ENCODE data around the gene SBF2.

The SBF2 gene

DNA sequence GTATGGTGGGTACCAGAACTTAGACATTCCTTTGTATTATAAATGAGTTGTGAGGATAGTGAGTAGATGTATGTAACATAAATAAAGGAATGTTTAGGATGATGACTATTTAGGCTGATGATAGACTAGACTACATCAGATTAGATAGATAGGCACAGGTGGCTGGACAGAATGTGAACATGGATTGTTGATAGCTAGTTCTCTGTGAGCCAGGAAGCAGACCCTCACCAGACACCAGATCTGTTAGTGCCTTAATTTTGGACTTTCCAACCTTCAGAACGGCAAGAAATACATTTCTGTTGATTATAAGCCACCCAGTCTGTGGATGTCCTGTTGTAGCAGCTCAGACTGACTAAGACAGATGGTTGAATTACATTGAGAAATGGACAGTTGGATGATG, 530.7 kb downstream of the SBF2 start:
- H3K27me3 ChIP-seq (ENCODE audit: insufficient read depth, poor library complexity, severe bottlenecking): no peaks in the 10 kb centered on the region
- TF ChIP-seq, protein P1, sequence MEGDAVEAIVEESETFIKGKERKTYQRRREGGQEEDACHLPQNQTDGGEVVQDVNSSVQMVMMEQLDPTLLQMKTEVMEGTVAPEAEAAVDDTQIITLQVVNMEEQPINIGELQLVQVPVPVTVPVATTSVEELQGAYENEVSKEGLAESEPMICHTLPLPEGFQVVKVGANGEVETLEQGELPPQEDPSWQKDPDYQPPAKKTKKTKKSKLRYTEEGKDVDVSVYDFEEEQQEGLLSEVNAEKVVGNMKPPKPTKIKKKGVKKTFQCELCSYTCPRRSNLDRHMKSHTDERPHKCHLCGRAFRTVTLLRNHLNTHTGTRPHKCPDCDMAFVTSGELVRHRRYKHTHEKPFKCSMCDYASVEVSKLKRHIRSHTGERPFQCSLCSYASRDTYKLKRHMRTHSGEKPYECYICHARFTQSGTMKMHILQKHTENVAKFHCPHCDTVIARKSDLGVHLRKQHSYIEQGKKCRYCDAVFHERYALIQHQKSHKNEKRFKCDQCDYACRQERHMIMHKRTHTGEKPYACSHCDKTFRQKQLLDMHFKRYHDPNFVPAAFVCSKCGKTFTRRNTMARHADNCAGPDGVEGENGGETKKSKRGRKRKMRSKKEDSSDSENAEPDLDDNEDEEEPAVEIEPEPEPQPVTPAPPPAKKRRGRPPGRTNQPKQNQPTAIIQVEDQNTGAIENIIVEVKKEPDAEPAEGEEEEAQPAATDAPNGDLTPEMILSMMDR (IDR thresholded peaks at IDR 0.05; ENCODE audit: insufficient read depth, low read length): no peak
- TF ChIP-seq, protein P2, sequence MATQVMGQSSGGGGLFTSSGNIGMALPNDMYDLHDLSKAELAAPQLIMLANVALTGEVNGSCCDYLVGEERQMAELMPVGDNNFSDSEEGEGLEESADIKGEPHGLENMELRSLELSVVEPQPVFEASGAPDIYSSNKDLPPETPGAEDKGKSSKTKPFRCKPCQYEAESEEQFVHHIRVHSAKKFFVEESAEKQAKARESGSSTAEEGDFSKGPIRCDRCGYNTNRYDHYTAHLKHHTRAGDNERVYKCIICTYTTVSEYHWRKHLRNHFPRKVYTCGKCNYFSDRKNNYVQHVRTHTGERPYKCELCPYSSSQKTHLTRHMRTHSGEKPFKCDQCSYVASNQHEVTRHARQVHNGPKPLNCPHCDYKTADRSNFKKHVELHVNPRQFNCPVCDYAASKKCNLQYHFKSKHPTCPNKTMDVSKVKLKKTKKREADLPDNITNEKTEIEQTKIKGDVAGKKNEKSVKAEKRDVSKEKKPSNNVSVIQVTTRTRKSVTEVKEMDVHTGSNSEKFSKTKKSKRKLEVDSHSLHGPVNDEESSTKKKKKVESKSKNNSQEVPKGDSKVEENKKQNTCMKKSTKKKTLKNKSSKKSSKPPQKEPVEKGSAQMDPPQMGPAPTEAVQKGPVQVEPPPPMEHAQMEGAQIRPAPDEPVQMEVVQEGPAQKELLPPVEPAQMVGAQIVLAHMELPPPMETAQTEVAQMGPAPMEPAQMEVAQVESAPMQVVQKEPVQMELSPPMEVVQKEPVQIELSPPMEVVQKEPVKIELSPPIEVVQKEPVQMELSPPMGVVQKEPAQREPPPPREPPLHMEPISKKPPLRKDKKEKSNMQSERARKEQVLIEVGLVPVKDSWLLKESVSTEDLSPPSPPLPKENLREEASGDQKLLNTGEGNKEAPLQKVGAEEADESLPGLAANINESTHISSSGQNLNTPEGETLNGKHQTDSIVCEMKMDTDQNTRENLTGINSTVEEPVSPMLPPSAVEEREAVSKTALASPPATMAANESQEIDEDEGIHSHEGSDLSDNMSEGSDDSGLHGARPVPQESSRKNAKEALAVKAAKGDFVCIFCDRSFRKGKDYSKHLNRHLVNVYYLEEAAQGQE (IDR thresholded peaks at IDR 0.05; ENCODE audit: insufficient replicate concordance, low read depth): no peak
- TF ChIP-seq SPI1 (IDR thresholded peaks at IDR 0.05; ENCODE audit: borderline replicate concordance, low read depth) (no peak), POLR2AphosphoS5 (IDR thresholded peaks at IDR 0.05; ENCODE audit: low read depth) (no peak), GABPA (IDR thresholded peaks at IDR 0.05; ENCODE audit: low read depth) (no peak)
- H3K27ac ChIP-seq (replicated peaks): no peak overlapping the region
- DNase-seq (ENCODE audit: low read depth in 1 of 2, low spot score in 1 of 2): no peak
- no peak overlapping the region for H3K4me3 ChIP-seq (replicated peaks; ENCODE audit: insufficient read depth, low read length)

DNA sequence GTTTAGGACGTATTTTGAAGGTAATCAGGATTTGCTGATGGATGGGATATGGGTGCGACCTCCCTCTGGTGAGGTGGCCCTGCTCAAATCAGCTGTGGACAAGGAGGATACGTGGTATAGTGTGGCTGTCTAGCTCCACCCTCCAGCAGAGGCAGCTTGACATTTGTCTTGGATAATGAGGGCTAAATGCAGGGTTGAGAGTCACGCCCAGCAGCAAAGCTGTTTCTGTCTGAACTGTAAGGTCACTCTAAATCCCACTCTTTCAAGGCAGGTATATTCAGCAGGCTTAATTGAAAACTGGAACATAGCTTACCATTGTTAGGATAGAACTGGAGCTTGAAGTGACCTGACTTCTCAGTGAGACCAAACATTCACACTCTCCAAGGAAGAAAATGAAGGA, 531.5 kb downstream of the SBF2 start:
- Histone ChIP-seq H3K4me3 (replicated peaks; ENCODE audit: insufficient read depth, low read length) (no peak overlapping the region), H3K27me3 (ENCODE audit: insufficient read depth, poor library complexity, severe bottlenecking) (no peaks in the 10 kb centered on the region), H3K27ac (replicated peaks) (no peak overlapping the region)
- no peak for DNase-seq (ENCODE audit: low read depth in 1 of 2, low spot score in 1 of 2)
- TF ChIP-seq, protein P2 (IDR thresholded peaks at IDR 0.05; ENCODE audit: insufficient replicate concordance, low read depth): no peak
- no peak for TF ChIP-seq SPI1 (IDR thresholded peaks at IDR 0.05; ENCODE audit: borderline replicate concordance, low read depth)
- TF ChIP-seq, protein P1 (IDR thresholded peaks at IDR 0.05; ENCODE audit: insufficient read depth, low read length): no peak
- TF ChIP-seq POLR2AphosphoS5 (IDR thresholded peaks at IDR 0.05; ENCODE audit: low read depth): no peak
- TF ChIP-seq GABPA (IDR thresholded peaks at IDR 0.05; ENCODE audit: low read depth): no peak

DNA sequence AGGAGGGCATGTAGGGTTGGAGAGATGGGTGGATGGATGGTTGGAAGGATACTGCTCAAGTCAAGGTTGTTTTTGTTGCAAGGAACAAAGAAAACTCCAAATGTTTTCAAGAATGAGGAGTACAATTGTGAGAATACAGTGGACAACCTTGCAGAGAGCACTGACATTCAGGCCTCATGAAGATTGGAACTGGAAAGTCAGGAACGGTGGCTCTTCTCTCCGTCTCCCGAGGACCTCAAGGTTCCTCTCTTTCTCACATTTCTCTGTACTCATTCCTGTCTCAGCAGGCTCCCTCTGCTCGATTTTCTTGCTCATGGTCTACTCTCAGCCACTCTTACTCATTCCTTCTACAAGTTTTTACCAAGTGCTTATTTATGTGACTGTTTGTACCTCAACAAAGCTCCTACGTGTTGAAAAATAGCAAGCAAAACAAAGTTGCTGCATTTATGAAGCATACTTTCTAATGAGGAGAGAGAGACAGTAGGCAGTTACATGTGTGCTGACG, 532.5 kb downstream of the SBF2 start:
- no peak for DNase-seq (ENCODE audit: low read depth in 1 of 2, low spot score in 1 of 2)
- no peaks in the 10 kb centered on the region for H3K27me3 ChIP-seq (ENCODE audit: insufficient read depth, poor library complexity, severe bottlenecking)
- H3K27ac ChIP-seq (replicated peaks): no peak overlapping the region
- TF ChIP-seq, protein P1 (IDR thresholded peaks at IDR 0.05; ENCODE audit: insufficient read depth, low read length): no peak
- TF ChIP-seq POLR2AphosphoS5 (IDR thresholded peaks at IDR 0.05; ENCODE audit: low read depth) (no peak), GABPA (IDR thresholded peaks at IDR 0.05; ENCODE audit: low read depth) (no peak), SPI1 (IDR thresholded peaks at IDR 0.05; ENCODE audit: borderline replicate concordance, low read depth) (no peak)
- TF ChIP-seq, protein P2 (IDR thresholded peaks at IDR 0.05; ENCODE audit: insufficient replicate concordance, low read depth): no peak
- no peak overlapping the region for H3K4me3 ChIP-seq (replicated peaks; ENCODE audit: insufficient read depth, low read length)
